ENCODE data around the gene ZFAND3.

DNA sequence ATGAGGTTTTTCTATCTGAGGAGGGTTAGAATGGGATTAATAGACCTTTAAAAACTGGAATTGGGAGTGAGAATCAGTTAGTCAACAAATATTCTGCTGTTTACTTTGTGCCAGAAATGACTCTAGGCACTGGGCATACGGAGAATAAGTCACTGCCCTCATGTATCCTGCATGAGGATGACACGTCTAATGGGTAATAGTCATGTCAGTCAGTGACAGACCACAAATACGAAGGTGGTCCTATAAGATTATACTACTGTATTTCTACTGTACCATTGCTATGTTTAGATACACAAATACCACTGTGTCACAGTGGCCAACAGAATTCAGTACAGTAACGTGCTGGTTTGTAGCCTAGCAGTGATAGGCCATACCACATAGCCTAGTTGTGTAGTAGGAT lies 30.7 kb downstream of the ZFAND3 start:
- TF ChIP-seq, protein P1, sequence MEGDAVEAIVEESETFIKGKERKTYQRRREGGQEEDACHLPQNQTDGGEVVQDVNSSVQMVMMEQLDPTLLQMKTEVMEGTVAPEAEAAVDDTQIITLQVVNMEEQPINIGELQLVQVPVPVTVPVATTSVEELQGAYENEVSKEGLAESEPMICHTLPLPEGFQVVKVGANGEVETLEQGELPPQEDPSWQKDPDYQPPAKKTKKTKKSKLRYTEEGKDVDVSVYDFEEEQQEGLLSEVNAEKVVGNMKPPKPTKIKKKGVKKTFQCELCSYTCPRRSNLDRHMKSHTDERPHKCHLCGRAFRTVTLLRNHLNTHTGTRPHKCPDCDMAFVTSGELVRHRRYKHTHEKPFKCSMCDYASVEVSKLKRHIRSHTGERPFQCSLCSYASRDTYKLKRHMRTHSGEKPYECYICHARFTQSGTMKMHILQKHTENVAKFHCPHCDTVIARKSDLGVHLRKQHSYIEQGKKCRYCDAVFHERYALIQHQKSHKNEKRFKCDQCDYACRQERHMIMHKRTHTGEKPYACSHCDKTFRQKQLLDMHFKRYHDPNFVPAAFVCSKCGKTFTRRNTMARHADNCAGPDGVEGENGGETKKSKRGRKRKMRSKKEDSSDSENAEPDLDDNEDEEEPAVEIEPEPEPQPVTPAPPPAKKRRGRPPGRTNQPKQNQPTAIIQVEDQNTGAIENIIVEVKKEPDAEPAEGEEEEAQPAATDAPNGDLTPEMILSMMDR (IDR thresholded peaks at IDR 0.05): no peak
- TF ChIP-seq ZFX (IDR thresholded peaks at IDR 0.05; ENCODE audit: borderline replicate concordance): no peak
